Ascending aorta (tissue), 2 donors: Measurements from ENCODE around the gene MYOM1. TPM values are rescaled to one million over a fixed set of nuclear protein-coding genes. Genes with fewer than 3 reads are reported as not detected.

ENCODE experiments used
- DNase-seq, 2 donors: peaks; one replicate each; pipeline ENCODE4 v3.0.0-alpha.2; 2019; ENCODE audit warnings: low spot score in 2 of 2
- H3K27ac ChIP-seq, 2 donors: fragments of 200-600 bp; sonication (generic); one replicate each; pipeline ENCODE4 v1.5.1; 2016 to 2017; ENCODE audit warnings: mild to moderate bottlenecking in 1 of 2
- H3K27me3 ChIP-seq: fragments of 200-600 bp; sonication (generic); one replicate; pipeline ENCODE4 v1.5.1; 2017
- H3K36me3 ChIP-seq, 2 donors: fragments of 200-600 bp; sonication (generic); one replicate each; pipeline ENCODE4 v1.5.1; 2016
- H3K4me1 ChIP-seq, 2 donors: fragments of 200-600 bp; sonication (generic); one replicate each; pipeline ENCODE4 v1.5.1; 2016 to 2017; ENCODE audit warnings: mild to moderate bottlenecking in 1 of 2
- H3K4me3 ChIP-seq, 2 donors: fragments of 200-600 bp; sonication (generic); one replicate each; pipeline ENCODE4 v1.5.1; 2016 to 2017; ENCODE audit warnings: mild to moderate bottlenecking in 1 of 2
- H3K9me3 ChIP-seq, 2 donors: fragments of 200-600 bp; sonication (generic); one replicate each; pipeline ENCODE4 v1.5.1; 2016
- intact Hi-C: fragments of 100-400 bp; cut with DNase I; formaldehyde crosslinking; loops from one replicate; pipeline ENCODE4 v1.15.1; 2023
- total RNA-seq: library from RNA; depleted of rRNA; stranded (reverse); fragments of >200 nt; gene quantifications from one replicate; pipeline ENCODE4 v1.1.0, GENCODE V29; 2016
- TF ChIP-seq, protein P1 (sequence below), 3 experiments: fragments of 200-600 bp in 2 of 3; fragments of 450-650 bp in 1 of 3; sonication (generic) in 2 of 3; IDR thresholded peaks; one replicate each; pipeline ENCODE4 v1.5.1; 2016 to 2019; ENCODE audit warnings: antibody characterized with exemption in 3 of 3, mild to moderate bottlenecking in 1 of 3, moderate library complexity in 1 of 3

MYOM1 gene
- total RNA-seq, 1 donor from 2014 or later, result 7.8 TPM

DNA sequence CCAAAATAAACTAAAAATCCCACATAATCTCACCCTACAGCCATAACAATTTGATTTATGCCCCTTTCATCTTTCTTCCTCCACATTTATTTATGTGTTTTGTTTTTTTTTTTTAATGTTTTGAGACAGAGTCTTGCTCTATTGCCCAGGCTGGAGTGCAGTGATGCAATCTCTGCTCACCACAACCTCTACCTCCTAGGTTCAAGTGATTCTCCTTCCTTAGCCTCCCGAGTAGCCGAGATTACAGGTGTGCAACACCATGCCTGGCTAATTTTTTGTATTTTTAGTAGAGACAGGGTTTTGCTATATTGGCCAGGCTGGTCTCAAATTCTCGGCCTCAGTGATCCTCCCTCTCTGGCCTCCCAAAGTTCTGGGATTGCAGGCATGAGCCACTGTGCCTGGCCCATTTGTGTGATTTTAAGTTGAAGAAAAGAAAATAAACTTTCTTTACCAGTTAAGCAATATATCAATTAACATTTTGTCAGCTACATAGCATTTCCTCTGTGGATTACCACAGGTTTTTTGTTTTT is 170.9 kb downstream of the MYOM1 start:
- H3K27me3 ChIP-seq, result no peaks in the 10 kb centered on the region
- no peak for DNase-seq
- H3K4me3 ChIP-seq, result no peak overlapping the region
- H3K27ac ChIP-seq, result no peak overlapping the region
- intact Hi-C loops, result no loop called here
- no peaks in the 10 kb centered on the region for H3K4me1 ChIP-seq
- no peaks in the 10 kb centered on the region for H3K9me3 ChIP-seq
- TF ChIP-seq, protein P1, sequence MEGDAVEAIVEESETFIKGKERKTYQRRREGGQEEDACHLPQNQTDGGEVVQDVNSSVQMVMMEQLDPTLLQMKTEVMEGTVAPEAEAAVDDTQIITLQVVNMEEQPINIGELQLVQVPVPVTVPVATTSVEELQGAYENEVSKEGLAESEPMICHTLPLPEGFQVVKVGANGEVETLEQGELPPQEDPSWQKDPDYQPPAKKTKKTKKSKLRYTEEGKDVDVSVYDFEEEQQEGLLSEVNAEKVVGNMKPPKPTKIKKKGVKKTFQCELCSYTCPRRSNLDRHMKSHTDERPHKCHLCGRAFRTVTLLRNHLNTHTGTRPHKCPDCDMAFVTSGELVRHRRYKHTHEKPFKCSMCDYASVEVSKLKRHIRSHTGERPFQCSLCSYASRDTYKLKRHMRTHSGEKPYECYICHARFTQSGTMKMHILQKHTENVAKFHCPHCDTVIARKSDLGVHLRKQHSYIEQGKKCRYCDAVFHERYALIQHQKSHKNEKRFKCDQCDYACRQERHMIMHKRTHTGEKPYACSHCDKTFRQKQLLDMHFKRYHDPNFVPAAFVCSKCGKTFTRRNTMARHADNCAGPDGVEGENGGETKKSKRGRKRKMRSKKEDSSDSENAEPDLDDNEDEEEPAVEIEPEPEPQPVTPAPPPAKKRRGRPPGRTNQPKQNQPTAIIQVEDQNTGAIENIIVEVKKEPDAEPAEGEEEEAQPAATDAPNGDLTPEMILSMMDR (IDR thresholded peaks at IDR 0.05), result no peak
- no peaks in the 10 kb centered on the region for H3K36me3 ChIP-seq

DNA sequence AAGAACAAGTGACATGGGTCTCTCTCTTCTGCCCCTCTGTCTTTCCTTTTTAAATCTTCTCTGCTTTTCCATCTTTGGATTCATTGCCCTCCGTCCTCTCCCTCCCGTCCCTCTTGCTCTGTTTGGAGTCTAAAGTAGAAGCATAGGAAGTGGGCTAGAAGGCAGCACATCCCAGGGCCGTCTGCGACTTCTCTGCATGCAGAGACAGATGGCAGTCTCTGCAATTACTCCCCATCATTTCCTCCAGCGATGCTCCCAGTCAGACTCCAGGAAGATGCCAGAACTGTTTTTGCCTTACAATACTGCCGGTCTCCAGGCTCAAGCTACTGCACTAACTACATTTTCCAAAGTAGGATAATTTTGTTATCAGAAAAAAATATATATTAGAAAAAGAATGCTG is 171.6 kb downstream of the MYOM1 start:
- Histone ChIP-seq H3K9me3 (no peaks in the 10 kb centered on the region), H3K27me3 (no peaks in the 10 kb centered on the region), H3K27ac (no peak overlapping the region), H3K36me3 (no peaks in the 10 kb centered on the region), H3K4me1 (no peaks in the 10 kb centered on the region), H3K4me3 (no peak overlapping the region)
- intact Hi-C loops, result no loop called here
- TF ChIP-seq, protein P1 (IDR thresholded peaks at IDR 0.05), result no peak
- DNase-seq, result no peak

DNA sequence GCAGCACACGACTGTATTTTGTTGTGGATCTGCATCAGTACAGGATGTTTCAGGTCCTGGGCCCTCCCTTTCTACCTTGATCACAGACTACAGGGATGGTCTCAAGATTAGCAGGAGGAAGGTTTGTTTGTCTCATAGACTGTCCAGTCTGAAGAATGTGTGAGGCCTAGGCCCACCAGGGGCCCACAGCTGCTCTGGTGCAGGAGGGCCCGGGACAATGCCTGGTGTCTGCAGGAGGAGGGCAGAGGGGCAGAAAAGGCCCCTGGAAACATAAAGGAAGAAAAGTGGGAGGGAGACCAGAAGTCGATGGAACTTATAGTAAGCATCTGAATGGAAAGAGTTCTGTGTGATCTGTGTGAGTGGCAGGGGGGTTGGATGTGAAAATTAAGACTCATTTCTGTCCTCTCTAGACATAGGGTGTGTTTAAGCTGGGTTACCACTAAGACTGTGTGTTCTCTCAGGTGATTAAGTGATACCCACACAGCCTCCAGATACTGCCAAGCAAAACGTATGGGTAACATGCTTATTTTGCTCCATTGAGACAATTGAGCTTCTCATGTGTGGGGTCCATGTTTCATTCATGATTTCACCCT is 173.5 kb downstream of the MYOM1 start:
- no peak overlapping the region for H3K4me3 ChIP-seq
- intact Hi-C loops, result no loop called here
- no peaks in the 10 kb centered on the region for H3K36me3 ChIP-seq
- no peaks in the 10 kb centered on the region for H3K4me1 ChIP-seq
- H3K9me3 ChIP-seq, result no peaks in the 10 kb centered on the region
- no peak for DNase-seq
- no peaks in the 10 kb centered on the region for H3K27me3 ChIP-seq
- no peak overlapping the region for H3K27ac ChIP-seq
- TF ChIP-seq, protein P1 (IDR thresholded peaks at IDR 0.05), result no peak

DNA sequence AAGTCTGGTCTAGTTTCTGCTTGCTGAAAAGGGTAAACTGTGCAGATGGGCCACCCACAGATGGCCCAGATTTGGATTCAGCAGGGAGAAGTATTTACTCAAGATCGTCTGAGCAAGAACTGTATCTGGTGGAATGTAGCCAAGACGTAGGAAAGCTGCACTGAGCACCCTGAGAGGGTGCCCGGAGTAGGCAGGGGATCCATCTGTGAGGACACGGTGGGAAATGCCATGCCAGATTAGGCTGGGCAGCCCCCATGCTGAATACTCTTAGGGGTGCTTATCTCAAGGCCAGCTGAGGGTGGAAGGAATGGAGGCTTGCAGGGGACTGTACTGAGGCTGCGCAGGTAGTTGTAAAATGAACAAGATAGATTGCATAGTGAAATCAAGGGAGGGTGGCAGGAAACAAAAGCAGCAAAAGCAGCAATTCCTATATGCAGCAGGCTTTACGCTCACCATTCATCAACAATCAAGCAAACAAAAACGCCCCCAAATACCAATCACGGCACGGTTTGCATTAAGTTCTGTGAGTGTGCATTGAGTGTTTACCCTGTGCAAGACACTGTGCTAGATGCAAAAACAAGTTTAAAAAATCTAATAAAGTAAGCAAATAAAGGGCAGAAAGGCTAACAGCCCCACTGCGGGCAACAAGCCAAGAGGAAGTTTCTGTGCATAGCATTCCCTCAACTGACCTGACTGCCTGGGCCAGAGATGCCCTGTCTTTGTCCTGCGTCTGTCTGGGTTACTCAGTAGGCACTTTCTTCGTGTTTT is 174.7 kb downstream of the MYOM1 start:
- Histone ChIP-seq H3K4me1 (no peaks in the 10 kb centered on the region), H3K4me3 (no peak overlapping the region), H3K9me3 (no peaks in the 10 kb centered on the region), H3K27me3 (no peaks in the 10 kb centered on the region), H3K36me3 (no peaks in the 10 kb centered on the region), H3K27ac (no peak overlapping the region)
- TF ChIP-seq, protein P1 (IDR thresholded peaks at IDR 0.05), result no peak
- DNase-seq, result no peak
- intact Hi-C loops, result no loop called here

DNA sequence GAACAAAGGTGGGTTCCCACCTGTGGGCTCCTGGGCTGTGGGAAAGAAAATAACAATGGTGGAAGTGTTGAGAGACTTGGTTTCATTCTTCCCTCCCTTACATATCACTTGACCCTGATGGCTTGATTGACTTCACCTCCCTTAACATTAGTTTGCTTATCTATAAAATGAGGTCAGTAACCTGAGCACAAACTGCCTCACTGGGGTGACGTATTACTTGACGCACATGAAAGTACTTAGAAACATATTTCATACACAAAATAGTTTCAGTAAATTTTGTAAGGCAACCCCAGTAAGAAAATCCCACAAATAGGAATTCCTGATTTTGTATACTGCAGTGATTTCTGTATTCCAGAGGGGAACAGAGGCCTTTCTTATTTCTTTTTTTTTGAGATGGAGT is 177.4 kb downstream of the MYOM1 start:
- intact Hi-C loops, result no loop called here
- Histone ChIP-seq H3K9me3 (no peaks in the 10 kb centered on the region), H3K36me3 (no peaks in the 10 kb centered on the region), H3K27ac (no peak overlapping the region), H3K4me1 (peaks cover 0 to 4% of the 10 kb centered on the region in 2 donors), H3K4me3 (no peak overlapping the region), H3K27me3 (no peaks in the 10 kb centered on the region)
- TF ChIP-seq, protein P1 (IDR thresholded peaks at IDR 0.05), result no peak
- no peak for DNase-seq
